H1 (cell line): Measurements from ENCODE around the gene CRLF3. TPM values are rescaled to one million over a fixed set of nuclear protein-coding genes. Genes with fewer than 3 reads are reported as not detected.

Experiments
- CTCF ChIA-PET: fragments of 300-600 bp; sonication (Branson Sonifier 250); formaldehyde crosslinking; loops from one replicate; lab custom pipeline; 2021; ENCODE audit not compliant: partially characterized antibody; lab: Charles Lee
- POLR2A ChIA-PET: fragments of 300-600 bp; sonication (Branson Sonifier 250); formaldehyde crosslinking; loops from one replicate; lab custom pipeline; 2021; ENCODE audit warnings: inconsistent platforms; ENCODE audit not compliant: partially characterized antibody; lab: Charles Lee
- DNase-seq, 2 experiments: peaks; one replicate each; pipeline versions ENCODE4 v3.0.0 to v3.0.0-alpha.2; 2010 to 2022; ENCODE audit warnings: low spot score in 2 of 2, low read depth in 1 of 2, mixed read lengths in 1 of 2
- FAIRE-seq: peaks from 2 replicates; lab custom pipeline; 2011; peaks lifted over from hg19 to GRCh38; lab: Jason Lieb, UNC
- H2AFZ ChIP-seq: 2 replicates; pipeline ENCODE4 v1.8.1; 2012; ENCODE audit warnings: low read length, inconsistent platforms
- H2AK5ac ChIP-seq: 2 replicates; pipeline ENCODE4 v1.6.1; 2013; ENCODE audit warnings: low read depth, low read length
- H2BK120ac ChIP-seq: replicated peaks from 2 replicates; pipeline ENCODE3; 2013; ENCODE audit warnings: low read depth, low read length, inconsistent platforms
- H2BK12ac ChIP-seq: 2 replicates; pipeline ENCODE4 v1.6.1; 2013; ENCODE audit warnings: low read depth, low read length
- H2BK15ac ChIP-seq: 2 replicates; pipeline ENCODE4 v1.6.1; 2013; ENCODE audit warnings: low read length
- H2BK20ac ChIP-seq: 2 replicates; pipeline ENCODE4 v1.6.1; 2013; ENCODE audit warnings: low read length
- H2BK5ac ChIP-seq: 2 replicates; pipeline ENCODE4 v1.6.1; 2013; ENCODE audit warnings: low read depth, low read length
- H3K14ac ChIP-seq: 2 replicates; pipeline ENCODE4 v1.6.1; 2013; ENCODE audit warnings: inconsistent platforms; ENCODE audit not compliant: insufficient read length
- H3K18ac ChIP-seq: 2 replicates; pipeline ENCODE4 v1.6.1; 2013; ENCODE audit warnings: low read length; ENCODE audit errors: extremely low read depth
- H3K23ac ChIP-seq: 2 replicates; pipeline ENCODE4 v1.6.1; 2013; ENCODE audit warnings: inconsistent platforms; ENCODE audit not compliant: insufficient read length
- H3K23me2 ChIP-seq: 2 replicates; pipeline ENCODE4 v1.6.1; 2013; ENCODE audit warnings: low read depth, low read length
- H3K27ac ChIP-seq: 2 replicates; pipeline ENCODE4 v1.6.1; 2011; ENCODE audit warnings: low read depth, low read length, inconsistent platforms
- H3K27me3 ChIP-seq, 4 experiments: replicated peaks in 1 of 4; 1 replicate in 1 of 4; 2 replicates in 3 of 4; pipeline versions ENCODE4 v1.6.1 to v1.8.1; 2011 to 2013; ENCODE audit warnings: low read length in 3 of 4, mild to moderate bottlenecking in 3 of 4, inconsistent platforms in 2 of 4, mixed read lengths in 2 of 4, moderate library complexity in 1 of 4; ENCODE audit not compliant: control insufficient read depth in 3 of 4, insufficient read depth in 3 of 4; ENCODE audit errors: extremely low read depth in 1 of 4
- H3K36me3 ChIP-seq, 4 experiments: 2 replicates each; pipeline versions ENCODE4 v1.6.1 to v1.8.1; 2011 to 2013; ENCODE audit warnings: mild to moderate bottlenecking in 4 of 4, low read length in 3 of 4, moderate library complexity in 2 of 4, control low read depth in 1 of 4, inconsistent platforms in 1 of 4; ENCODE audit not compliant: insufficient read depth in 4 of 4, control insufficient read depth in 2 of 4
- H3K4ac ChIP-seq: replicated peaks from 2 replicates; pipeline ENCODE3; 2013; ENCODE audit warnings: low read length, low read depth, mixed read lengths, inconsistent platforms; ENCODE audit not compliant: insufficient read length
- H3K4me1 ChIP-seq, 4 experiments: replicated peaks in 1 of 4; 1 replicate in 1 of 4; 2 replicates in 3 of 4; pipeline versions ENCODE4 v1.6.1 to v1.8.1; 2011 to 2013; ENCODE audit warnings: low read length in 3 of 4, inconsistent platforms in 2 of 4, mixed read lengths in 1 of 4; ENCODE audit not compliant: insufficient read depth in 4 of 4, control insufficient read depth in 3 of 4
- H3K4me2 ChIP-seq, 2 experiments: 2 replicates each; pipeline versions ENCODE4 v1.6.1 to v1.8.1; 2011 to 2013; ENCODE audit warnings: low read depth in 2 of 2, low read length in 2 of 2, control low read depth in 1 of 2, inconsistent platforms in 1 of 2, mild to moderate bottlenecking in 1 of 2; ENCODE audit not compliant: insufficient read depth in 1 of 2
- H3K4me3 ChIP-seq, 4 experiments: fragments of 200-600, 300-600 bp in 1 of 4; sonication (generic), shearing (Covaris generic), sonication (Bioruptor Twin) in 1 of 4; 2 replicates each; pipeline versions ENCODE4 v1.5.1 to v1.8.1; 2011 to 2016; ENCODE audit warnings: low read length in 4 of 4, low read depth in 3 of 4, control low read depth in 2 of 4, inconsistent platforms in 2 of 4, mild to moderate bottlenecking in 2 of 4, mixed read lengths in 1 of 4, moderate library complexity in 1 of 4; ENCODE audit not compliant: insufficient read depth in 2 of 4; ENCODE audit errors: extremely low read depth in 1 of 4
- H3K56ac ChIP-seq: replicated peaks from 2 replicates; pipeline ENCODE3; 2013; ENCODE audit warnings: low read depth, mild to moderate bottlenecking, mixed read lengths, low read length, inconsistent platforms; ENCODE audit not compliant: insufficient read length
- H3K79me1 ChIP-seq: 2 replicates; pipeline ENCODE4 v1.6.1; 2013; ENCODE audit warnings: low read depth, low read length, control low read depth
- H3K79me2 ChIP-seq, 2 experiments: 2 replicates each; pipeline versions ENCODE4 v1.6.1 to v1.8.1; 2012 to 2013; ENCODE audit warnings: low read length in 2 of 2, mild to moderate bottlenecking in 2 of 2, inconsistent platforms in 1 of 2; ENCODE audit not compliant: insufficient read depth in 2 of 2, control insufficient read depth in 1 of 2
- H3K9ac ChIP-seq, 4 experiments: replicated peaks in 1 of 4; 1 replicate in 1 of 4; 2 replicates in 3 of 4; pipeline versions ENCODE4 v1.6.1 to v1.8.1; 2011 to 2013; ENCODE audit warnings: low read depth in 3 of 4, low read length in 3 of 4, control low read depth in 2 of 4, mild to moderate bottlenecking in 2 of 4, moderate library complexity in 2 of 4, inconsistent platforms in 1 of 4; ENCODE audit errors: extremely low read depth in 1 of 4
- H3K9me3 ChIP-seq, 2 experiments: 2 replicates each; pipeline versions ENCODE4 v1.6.1 to v1.8.1; 2012 to 2013; ENCODE audit warnings: mild to moderate bottlenecking in 2 of 2, moderate library complexity in 2 of 2, control low read depth in 1 of 2, inconsistent platforms in 1 of 2, low read depth in 1 of 2, low read length in 1 of 2, mixed read lengths in 1 of 2; ENCODE audit not compliant: insufficient read depth in 2 of 2
- H4K20me1 ChIP-seq, 2 experiments: replicated peaks in 1 of 2; 2 replicates each; pipeline versions ENCODE3 to v1.8.1; 2011 to 2013; ENCODE audit warnings: inconsistent platforms in 2 of 2, low read length in 2 of 2, mild to moderate bottlenecking in 1 of 2; ENCODE audit not compliant: insufficient read depth in 2 of 2, control insufficient read depth in 1 of 2
- H4K5ac ChIP-seq: 2 replicates; pipeline ENCODE4 v1.6.1; 2013; ENCODE audit warnings: low read length, low read depth, mixed read lengths, inconsistent platforms; ENCODE audit not compliant: insufficient read length
- H4K8ac ChIP-seq: 2 replicates; pipeline ENCODE4 v1.8.0; 2013; ENCODE audit warnings: mild to moderate bottlenecking, moderate library complexity, low read length, inconsistent platforms; ENCODE audit not compliant: insufficient read depth; ENCODE audit errors: extremely low read depth
- H4K91ac ChIP-seq: replicated peaks from 2 replicates; pipeline ENCODE3; 2013; ENCODE audit warnings: low read length, mixed read lengths, inconsistent platforms; ENCODE audit not compliant: insufficient read length
- ASH2L ChIP-seq: fragments of 200-600, 300-600 bp; sonication (generic); IDR thresholded peaks from one replicate; pipeline ENCODE4 v1.7.1; 2017; ENCODE audit warnings: low read length
- CREB1 ChIP-seq: IDR thresholded peaks from 2 replicates; pipeline ENCODE4 v1.6.1; 2012; ENCODE audit warnings: inconsistent platforms
- POLR2AphosphoS5 ChIP-seq: IDR thresholded peaks from 2 replicates; pipeline ENCODE4 v1.6.1; 2011; ENCODE audit warnings: low read depth, low read length
- YY1 ChIP-seq: IDR thresholded peaks from 2 replicates; pipeline ENCODE4 v1.6.1; 2011; ENCODE audit warnings: low read depth, mild to moderate bottlenecking, low read length
- WGBS, 2 experiments: shearing (Covaris generic) in 1 of 2; methylation state at CpG; one replicate each; pipeline versions ENCODE4 v1.1.6 to v1.1.7; 2013 to 2015; ENCODE audit warnings: low lambda C conversion rate in 2 of 2, mixed read lengths in 2 of 2, inconsistent platforms in 1 of 2, low coverage in 1 of 2, missing lambda C conversion rate in 1 of 2; ENCODE audit not compliant: insufficient replicate concordance in 2 of 2, insufficient coverage in 1 of 2, insufficient read length in 1 of 2; ENCODE audit errors: extremely low coverage in 1 of 2, missing lambda C conversion rate in 1 of 2; 5-methylcytosine and 5-hydroxymethylcytosine counted together
- polyA plus RNA-seq, 7 experiments: library from polyadenylated mRNA; depleted of rRNA in 3 of 7; stranded (reverse) in 5 of 7; unstranded in 2 of 7; fragments of >200 nt in 5 of 7; fragments of 200-250 nt in 2 of 7; gene quantifications; 1 replicate in 5 of 7; 2 replicates in 1 of 7; 4 replicates in 1 of 7; pipeline versions ENCODE4 v1.2.1 to v1.2.3, GENCODE V29; 2011 to 2013; ENCODE audit warnings: missing spikeins in 2 of 7, mixed read lengths in 2 of 7
- total RNA-seq: library from RNA; stranded (reverse); fragmentation: NEBNext Ultra II Directional; extraction: Animal tissue kit (Norgen Biotek cat#: 25700); gene quantifications from 2 replicates; pipeline ENCODE4 v1.2.1, GENCODE V29; 2021

CRLF3 gene
- total and polyA plus RNA-seq, 2 of the 8 experiments (the other 6 are each of a cell fraction or from before 2014, with no cell fraction given), result 12.7 to 22.7 TPM

DNA sequence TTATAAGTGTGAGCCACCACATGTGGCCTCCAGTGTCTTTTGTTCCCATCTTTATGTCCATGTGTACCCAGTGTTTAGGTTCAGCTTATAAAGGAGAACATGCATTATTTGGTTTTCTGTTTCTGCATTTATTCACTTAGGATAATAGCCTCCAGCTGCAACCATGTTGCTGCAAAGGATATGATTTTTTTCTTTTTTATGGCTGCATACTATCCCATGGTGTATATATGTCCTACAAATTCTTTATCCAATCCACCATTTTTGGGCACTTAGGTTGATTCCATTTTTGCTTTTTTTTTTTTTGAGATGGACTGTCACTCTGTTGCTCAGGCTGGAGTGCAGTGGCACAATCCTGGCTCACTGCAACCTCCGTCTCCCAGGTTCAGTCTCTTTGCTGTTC is 40.1 kb upstream of the CRLF3 start:
- Histone ChIP-seq H3K4ac (no peak overlapping the region), H2BK20ac (no peak overlapping the region), H2BK15ac (no peak overlapping the region), H4K8ac (no peak overlapping the region), H3K9ac (no peak overlapping the region), H3K9me3 (no peaks in the 10 kb centered on the region), H4K20me1 (no peaks in the 10 kb centered on the region), H3K27me3 (no peaks in the 10 kb centered on the region), H3K27ac (no peak overlapping the region), H2AK5ac (no peak overlapping the region), H3K4me1 (no peaks in the 10 kb centered on the region), H3K14ac (no peak overlapping the region), H3K23me2 (no peaks in the 10 kb centered on the region), H2BK12ac (no peak overlapping the region), H3K23ac (no peak overlapping the region), H3K56ac (no peak overlapping the region), H3K4me2 (no peak overlapping the region), H4K91ac (no peak overlapping the region), H3K36me3 (peaks cover 7 to 69% (median 29%) of the 10 kb centered on the region in 4 experiments; a peak in 7 of 8 replicates), H3K18ac (no peak overlapping the region), H2BK5ac (no peak overlapping the region), H3K79me2 (no peaks in the 10 kb centered on the region), H2AFZ (no peak overlapping the region), H3K79me1 (no peaks in the 10 kb centered on the region), H3K4me3 (no peak overlapping the region), H2BK120ac (no peak overlapping the region), H4K5ac (no peak overlapping the region)
- TF ChIP-seq YY1, result no peak
- TF ChIP-seq POLR2AphosphoS5, result no peak
- no peak for TF ChIP-seq CREB1
- TF ChIP-seq ASH2L, result no peak
- ChIA-PET POLR2A (interaction anchor here (0.6 kb wide), 1 partner anchor 60 kb away, joined by 3 read pairs; no protein-coding TSS in a partner anchor), CTCF (no interaction called here)
- no peak for FAIRE-seq
- no peak for DNase-seq
- 100% methylated on average over 1 of the region's 1 CpG; no CpG with 5 or more reads in 1 of the 2 experiments for WGBS, 2 experiments
